H1 (cell line): ENCODE data around the gene PIGT. TPM values are rescaled to one million over a fixed set of nuclear protein-coding genes. Genes with fewer than 3 reads are reported as not detected.

Experiments
- BRCA1 ChIP-seq: IDR thresholded peaks from 2 replicates; pipeline ENCODE4 v1.6.1; 2012; ENCODE audit warnings: low read depth, low read length, improper control_type of control experiment
- CBX8 ChIP-seq: fragments of 300-800, 300-1000 bp; sonication (generic); IDR thresholded peaks from 2 replicates; pipeline ENCODE4 v1.7.1; 2016; ENCODE audit warnings: low read depth, low read length, borderline replicate concordance
- EGR1 ChIP-seq: IDR thresholded peaks from 2 replicates; pipeline ENCODE4 v1.6.1; 2011; ENCODE audit warnings: low read depth, low read length, borderline replicate concordance
- FOSL1 ChIP-seq: IDR thresholded peaks from 2 replicates; pipeline ENCODE4 v1.6.1; 2011; ENCODE audit warnings: mild to moderate bottlenecking, low read depth, low read length, moderate library complexity; ENCODE audit not compliant: insufficient read depth
- GTF2F1 ChIP-seq: IDR thresholded peaks from 2 replicates; pipeline ENCODE4 v1.6.1; 2012; ENCODE audit warnings: low read depth, low read length, improper control_type of control experiment, borderline replicate concordance
- KDM5A ChIP-seq: fragments of 200-600 bp; IDR thresholded peaks from 2 replicates; pipeline ENCODE4 v1.7.1; 2012; ENCODE audit warnings: mild to moderate bottlenecking, low read length, inconsistent platforms, mixed read lengths
- NRF1 ChIP-seq: IDR thresholded peaks from 2 replicates; pipeline ENCODE4 v1.6.1; 2011; ENCODE audit warnings: mild to moderate bottlenecking, low read depth, low read length, improper control_type of control experiment
- SP4 ChIP-seq: IDR thresholded peaks from 2 replicates; pipeline ENCODE4 v1.6.1; 2012; ENCODE audit warnings: low read length, inconsistent platforms
- TCF12 ChIP-seq: IDR thresholded peaks from 2 replicates; pipeline ENCODE4 v1.6.1; 2011; ENCODE audit warnings: low read depth, mild to moderate bottlenecking, low read length
- polyA plus RNA-seq, 7 experiments: library from polyadenylated mRNA; depleted of rRNA in 3 of 7; stranded (reverse) in 5 of 7; unstranded in 2 of 7; fragments of >200 nt in 5 of 7; fragments of 200-250 nt in 2 of 7; gene quantifications; 1 replicate in 5 of 7; 2 replicates in 1 of 7; 4 replicates in 1 of 7; pipeline versions ENCODE4 v1.2.1 to v1.2.3, GENCODE V29; 2011 to 2013; ENCODE audit warnings: missing spikeins in 2 of 7, mixed read lengths in 2 of 7
- total RNA-seq: library from RNA; stranded (reverse); fragmentation: NEBNext Ultra II Directional; extraction: Animal tissue kit (Norgen Biotek cat#: 25700); gene quantifications from 2 replicates; pipeline ENCODE4 v1.2.1, GENCODE V29; 2021

PIGT gene
- total and polyA plus RNA-seq, 2 of the 8 experiments (the other 6 are each of a cell fraction or from before 2014, with no cell fraction given) = 66.0 to 89.7 TPM

GRCh38 chr20:45419188-45420091 is 3.5 kb downstream of the PIGT start (continued):
- TF ChIP-seq FOSL1 = no peak
- TF ChIP-seq BRCA1 = no peak
- no peak for TF ChIP-seq KDM5A
- TF ChIP-seq CBX8 = no peak
- TF ChIP-seq TCF12 = no peak
- TF ChIP-seq NRF1 = no peak
- TF ChIP-seq GTF2F1 = no peak
- TF ChIP-seq EGR1 = no peak
- TF ChIP-seq SP4 = no peak
